BE2C (cell line): ENCODE data around the gene POM121L2.

Source experiments
- DNase-seq: peaks from one replicate; pipeline ENCODE4 v3.0.0-alpha.2; 2020
- H3K27me3 ChIP-seq: fragments of 250-450 bp; sonication (Bioruptor Pico); 2 replicates; pipeline ENCODE4 v1.5.1; 2020; ENCODE audit warnings: mild to moderate bottlenecking
- H3K36me3 ChIP-seq: fragments of 250-450 bp; sonication (Bioruptor Pico); 2 replicates; pipeline ENCODE4 v1.5.1; 2020; ENCODE audit warnings: mild to moderate bottlenecking
- H3K4me1 ChIP-seq: fragments of 250-450 bp; sonication (Bioruptor Pico); 2 replicates; pipeline ENCODE4 v1.5.1; 2020
- H3K4me3 ChIP-seq: 2 replicates; pipeline ENCODE4 v1.5.1; 2011; ENCODE audit warnings: low read depth, low read length
- H3K9me3 ChIP-seq: fragments of 250-450 bp; sonication (Bioruptor Pico); 2 replicates; pipeline ENCODE4 v1.5.1; 2020
- CTCF ChIP-seq: IDR thresholded peaks from 2 replicates; pipeline ENCODE4 v1.5.1; 2012; ENCODE audit warnings: mild to moderate bottlenecking, low read depth, low read length

Gene POM121L2

GRCh38 chr6:27296106-27296783 lies 15.8 kb downstream of the POM121L2 start:
- Histone ChIP-seq H3K36me3 (no peaks in the 10 kb centered on the region), H3K4me1 (no peaks in the 10 kb centered on the region), H3K27me3 (peaks cover 9% of the 10 kb centered on the region), H3K4me3 (peak overlapping the region; percentile 77), H3K9me3 (no peaks in the 10 kb centered on the region)
- no peak for TF ChIP-seq CTCF
- DNase-seq: peak; percentile 44

GRCh38 chr6:27295301-27296079 lies 16.6 kb downstream of the POM121L2 start:
- Histone ChIP-seq H3K36me3 (no peaks in the 10 kb centered on the region), H3K27me3 (peaks cover 7% of the 10 kb centered on the region), H3K9me3 (no peaks in the 10 kb centered on the region), H3K4me1 (no peaks in the 10 kb centered on the region), H3K4me3 (peak overlapping the region; percentile 77)
- no peak for TF ChIP-seq CTCF
- peak; percentile 51 for DNase-seq

GRCh38 chr6:27294409-27294808 lies 17.7 kb downstream of the POM121L2 start:
- no peak for TF ChIP-seq CTCF

GRCh38 chr6:27293436-27294098 lies 18.5 kb downstream of the POM121L2 start:
- no peaks in the 10 kb centered on the region for H3K4me1 ChIP-seq
- no peak for TF ChIP-seq CTCF
- peak overlapping the region; percentile 77 for H3K4me3 ChIP-seq
- H3K36me3 ChIP-seq: no peaks in the 10 kb centered on the region
- peaks cover 13% of the 10 kb centered on the region for H3K27me3 ChIP-seq
- DNase-seq: peak; percentile 70
- H3K9me3 ChIP-seq: no peaks in the 10 kb centered on the region

More at GRCh38 chr6:27294409-27294808, 17.7 kb downstream of the POM121L2 start:
- no peak for DNase-seq
- H3K27me3 ChIP-seq: peaks cover 6% of the 10 kb centered on the region
- H3K4me1 ChIP-seq: no peaks in the 10 kb centered on the region
- H3K36me3 ChIP-seq: no peaks in the 10 kb centered on the region
- H3K4me3 ChIP-seq: peak overlapping the region; percentile 77
- no peaks in the 10 kb centered on the region for H3K9me3 ChIP-seq

- no peak for DNase-seq
- no peak for TF ChIP-seq CTCF
- H3K4me3 ChIP-seq: peak overlapping the region; percentile 51
- H3K9me3 ChIP-seq: no peaks in the 10 kb centered on the region
- peaks cover 35% of the 10 kb centered on the region for H3K27me3 ChIP-seq
- H3K4me1 ChIP-seq: no peaks in the 10 kb centered on the region
- no peaks in the 10 kb centered on the region for H3K36me3 ChIP-seq
Observed at GRCh38 chr6:27290850-27291208, 21.2 kb downstream of the POM121L2 start.
